ENCODE results near the gene MYO1F.

DNA sequence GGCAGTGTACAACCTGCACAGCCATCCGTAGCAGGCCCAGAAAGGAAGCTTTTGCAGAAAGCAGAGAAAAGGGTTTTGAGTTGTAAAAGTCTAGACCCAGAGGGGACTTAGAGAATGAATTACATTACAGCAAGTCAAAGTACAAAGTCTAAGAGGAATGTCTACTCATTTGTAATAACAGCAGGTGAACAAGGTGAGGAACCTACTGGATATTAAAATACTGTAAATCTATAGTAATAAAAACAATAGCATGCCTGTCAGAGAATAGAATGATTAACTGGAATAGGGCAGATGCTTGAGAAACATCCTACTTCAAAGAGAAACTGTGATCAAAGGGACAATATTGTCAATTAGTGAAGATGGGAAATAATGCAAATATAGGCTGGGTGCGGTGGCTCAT is 45.0 kb downstream of the MYO1F start:
- TF ChIP-seq, protein P1, sequence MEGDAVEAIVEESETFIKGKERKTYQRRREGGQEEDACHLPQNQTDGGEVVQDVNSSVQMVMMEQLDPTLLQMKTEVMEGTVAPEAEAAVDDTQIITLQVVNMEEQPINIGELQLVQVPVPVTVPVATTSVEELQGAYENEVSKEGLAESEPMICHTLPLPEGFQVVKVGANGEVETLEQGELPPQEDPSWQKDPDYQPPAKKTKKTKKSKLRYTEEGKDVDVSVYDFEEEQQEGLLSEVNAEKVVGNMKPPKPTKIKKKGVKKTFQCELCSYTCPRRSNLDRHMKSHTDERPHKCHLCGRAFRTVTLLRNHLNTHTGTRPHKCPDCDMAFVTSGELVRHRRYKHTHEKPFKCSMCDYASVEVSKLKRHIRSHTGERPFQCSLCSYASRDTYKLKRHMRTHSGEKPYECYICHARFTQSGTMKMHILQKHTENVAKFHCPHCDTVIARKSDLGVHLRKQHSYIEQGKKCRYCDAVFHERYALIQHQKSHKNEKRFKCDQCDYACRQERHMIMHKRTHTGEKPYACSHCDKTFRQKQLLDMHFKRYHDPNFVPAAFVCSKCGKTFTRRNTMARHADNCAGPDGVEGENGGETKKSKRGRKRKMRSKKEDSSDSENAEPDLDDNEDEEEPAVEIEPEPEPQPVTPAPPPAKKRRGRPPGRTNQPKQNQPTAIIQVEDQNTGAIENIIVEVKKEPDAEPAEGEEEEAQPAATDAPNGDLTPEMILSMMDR (IDR thresholded peaks at IDR 0.05): no peak
- no peak for TF ChIP-seq POLR2A (IDR thresholded peaks at IDR 0.05)
- TF ChIP-seq POLR2AphosphoS5 (IDR thresholded peaks at IDR 0.05): no peak
- no peak for TF ChIP-seq EP300 (IDR thresholded peaks at IDR 0.05; ENCODE audit: low read depth)

Measured in transverse colon (tissue), 4 donors.